HepG2 (cell line): ENCODE data around the gene SMAD1. TPM values are rescaled to one million over a fixed set of nuclear protein-coding genes. Genes with fewer than 3 reads are reported as not detected.
A peak's percentile ranks its signal among the peaks of the same experiment; 100 is the strongest.

Experiments
- ATAC-seq: fragments of 200-7000 bp; cut with Tn5 transposase; 3 replicates; pipeline ENCODE4 v1.9.1; 2020; ENCODE audit warnings: mild to moderate bottlenecking, moderate library complexity
- BruUV-seq: library from RNA; stranded (reverse); fragments of 400-500 nt; replicated peaks from 2 replicates; lab custom pipeline; 2021; lab: Mats Ljungman, UMichigan
- CTCF ChIA-PET: fragments of 300-600 bp; formaldehyde crosslinking; extraction: SDS; loops from one replicate; lab custom pipeline; 2021; ENCODE audit warnings: low total read pairs, inconsistent platforms, low intra/inter-chr PET ratio; lab: Yijun Ruan, JAX
- POLR2A ChIA-PET: fragments of 350-600 bp; sonication (Branson Sonifier 250); formaldehyde crosslinking; loops from one replicate; lab custom pipeline; 2020; ENCODE audit warnings: antibody characterized with exemption, inconsistent platforms; lab: Yijun Ruan, JAX
- DNase-seq: peaks from one replicate; pipeline ENCODE4 v3.0.0-alpha.2; 2015; ENCODE audit warnings: low spot score
- FAIRE-seq: peaks from 3 replicates; lab custom pipeline; 2011; peaks lifted over from hg19 to GRCh38; lab: Jason Lieb, UNC
- H2AFZ ChIP-seq: one replicate; pipeline ENCODE4 v1.6.1; 2011; ENCODE audit warnings: low read length, inconsistent platforms
- H3K27ac ChIP-seq: fragments of 300-600 bp; 3 replicates; pipeline ENCODE4 v1.8.0; 2011; ENCODE audit warnings: mixed run types, mild to moderate bottlenecking, mixed read lengths, low read length, inconsistent platforms; ENCODE audit not compliant: insufficient read depth; ENCODE audit errors: extremely low read length
- H3K27me3 ChIP-seq, 2 experiments: fragments of 200-600 bp in 1 of 2; 2 replicates in 1 of 2; 3 replicates in 1 of 2; pipeline versions ENCODE4 v1.6.0 to v1.8.0; 2011; ENCODE audit warnings: low read length in 2 of 2, mild to moderate bottlenecking in 2 of 2, moderate library complexity in 2 of 2, inconsistent platforms in 1 of 2; ENCODE audit not compliant: insufficient read depth in 2 of 2, control insufficient read depth in 1 of 2
- H3K36me3 ChIP-seq, 2 experiments: fragments of 200-600 bp in 1 of 2; replicated peaks in 1 of 2; 2 replicates in 1 of 2; 3 replicates in 1 of 2; pipeline versions ENCODE4 v1.5.1 to v1.8.0; 2011; ENCODE audit warnings: low read length in 2 of 2, inconsistent platforms in 1 of 2; ENCODE audit not compliant: insufficient read depth in 2 of 2, control insufficient read depth in 1 of 2
- H3K4me1 ChIP-seq: 2 replicates; pipeline ENCODE4 v1.5.1; 2012; ENCODE audit warnings: low read length, inconsistent platforms; ENCODE audit not compliant: insufficient read depth
- H3K4me2 ChIP-seq: 2 replicates; pipeline ENCODE4 v1.6.0; 2011; ENCODE audit warnings: low read depth, low read length, inconsistent platforms
- H3K4me3 ChIP-seq, 3 experiments: fragments of 200-600 bp in 1 of 3; sonication (generic), shearing (Covaris generic) in 1 of 3; replicated peaks in 1 of 3; 2 replicates each; pipeline ENCODE4 v1.5.1; 2011 to 2016; ENCODE audit warnings: low read length in 3 of 3, inconsistent platforms in 2 of 3, low read depth in 2 of 3, mild to moderate bottlenecking in 2 of 3, control low read depth in 1 of 3, mixed read lengths in 1 of 3; ENCODE audit not compliant: insufficient read depth in 1 of 3
- H3K79me2 ChIP-seq: one replicate; pipeline ENCODE4 v1.6.1; 2011; ENCODE audit warnings: low read length, inconsistent platforms; ENCODE audit not compliant: insufficient read depth
- H3K9ac ChIP-seq: 2 replicates; pipeline ENCODE4 v1.6.0; 2011; ENCODE audit warnings: mild to moderate bottlenecking, low read depth, low read length, inconsistent platforms; ENCODE audit not compliant: insufficient read depth
- H3K9me3 ChIP-seq: 2 replicates; pipeline ENCODE4 v1.5.1; 2012; ENCODE audit warnings: mild to moderate bottlenecking, low read length
- H4K20me1 ChIP-seq: 2 replicates; pipeline ENCODE4 v1.6.0; 2011; ENCODE audit warnings: inconsistent platforms, mild to moderate bottlenecking, low read length, moderate library complexity; ENCODE audit not compliant: insufficient read depth
- FOXK2 ChIP-seq: fragments of 450-650 bp; IDR thresholded peaks from 2 replicates; pipeline ENCODE4 v1.6.1; 2016
- GLI4 ChIP-seq: sonication (generic); formaldehyde crosslinking; IDR thresholded peaks from 2 replicates; pipeline ENCODE4 v1.5.1; 2020; ENCODE audit warnings: missing genetic modification reagents, mild to moderate bottlenecking, moderate library complexity, borderline replicate concordance
- IRF2 ChIP-seq: IDR thresholded peaks from 2 replicates; pipeline ENCODE4 v1.6.1; 2018; ENCODE audit warnings: missing genetic modification reagents, missing compliant biosample characterization
- KLF13 ChIP-seq: sonication (generic); formaldehyde crosslinking; IDR thresholded peaks from 2 replicates; pipeline ENCODE4 v1.4.0; 2020; ENCODE audit warnings: mild to moderate bottlenecking, missing genetic modification reagents
- MYC ChIP-seq: sonication (generic); formaldehyde crosslinking; IDR thresholded peaks from 2 replicates; pipeline ENCODE4 v1.9.0; 2021; ENCODE audit warnings: missing genetic modification reagents, borderline replicate concordance
- NR1H2 ChIP-seq: sonication (generic); formaldehyde crosslinking; IDR thresholded peaks from 2 replicates; pipeline ENCODE4 v1.8.1; 2022; ENCODE audit warnings: low read depth, missing genetic modification reagents, borderline replicate concordance
- RARG ChIP-seq: sonication (generic); formaldehyde crosslinking; IDR thresholded peaks from 2 replicates; pipeline ENCODE4 v1.4.0; 2020; ENCODE audit warnings: low read depth, mild to moderate bottlenecking, missing genetic modification reagents
- TARDBP ChIP-seq: sonication (generic); formaldehyde crosslinking; IDR thresholded peaks from 2 replicates; pipeline ENCODE4 v1.8.0; 2022; ENCODE audit warnings: mild to moderate bottlenecking, missing genetic modification reagents
- TSC22D2 ChIP-seq: sonication (generic); formaldehyde crosslinking; IDR thresholded peaks from 2 replicates; pipeline ENCODE4 v1.5.1; 2020; ENCODE audit warnings: missing genetic modification reagents, mild to moderate bottlenecking, borderline replicate concordance
- ZNF251 ChIP-seq: sonication (generic); formaldehyde crosslinking; IDR thresholded peaks from 2 replicates; pipeline ENCODE4 v1.9.0; 2021; ENCODE audit warnings: mild to moderate bottlenecking, missing genetic modification reagents
- ZNF350 ChIP-seq: sonication (generic); formaldehyde crosslinking; IDR thresholded peaks from 2 replicates; pipeline ENCODE4 v1.4.0; 2020; ENCODE audit warnings: mild to moderate bottlenecking, low read depth, missing genetic modification reagents, borderline replicate concordance
- ZNF441 ChIP-seq: sonication (generic); formaldehyde crosslinking; IDR thresholded peaks from 2 replicates; pipeline ENCODE4 v1.7.0; 2021; ENCODE audit warnings: missing genetic modification reagents, borderline replicate concordance
- ZNF557 ChIP-seq: sonication (generic); formaldehyde crosslinking; IDR thresholded peaks from 2 replicates; pipeline ENCODE4 v1.4.0; 2020; ENCODE audit warnings: missing genetic modification reagents
- ZNF562 ChIP-seq: sonication (generic); formaldehyde crosslinking; IDR thresholded peaks from 2 replicates; pipeline ENCODE4 v1.8.0; 2022; ENCODE audit warnings: missing genetic modification reagents, borderline replicate concordance
- ZNF576 ChIP-seq: sonication (generic); formaldehyde crosslinking; IDR thresholded peaks from 2 replicates; pipeline ENCODE4 v1.4.0; 2020; ENCODE audit warnings: mild to moderate bottlenecking, missing genetic modification reagents
- ZSCAN21 ChIP-seq: sonication (generic); formaldehyde crosslinking; IDR thresholded peaks from 2 replicates; pipeline ENCODE4 v1.8.0; 2022; ENCODE audit warnings: mild to moderate bottlenecking, missing genetic modification reagents, moderate library complexity, borderline replicate concordance
- WGBS: methylation state at CpG from one replicate; pipeline ENCODE4 v1.1.6; 2017; ENCODE audit warnings: low lambda C conversion rate; 5-methylcytosine and 5-hydroxymethylcytosine counted together
- in situ Hi-C: cut with HindIII; loops from 2 replicates; pipeline ENCODE4 v1.10.0; 2017; ENCODE audit warnings: low pct_unique_long_range_greater_than_20kb; ENCODE audit not compliant: extremely low pct_ligation_motif_present
- intact Hi-C: fragments of 100-400 bp; cut with micrococcal nuclease; formaldehyde crosslinking; loops from one replicate; pipeline ENCODE4 v1.10.0; 2022; ENCODE audit not compliant: unreplicated experiment
- polyA plus RNA-seq, 8 experiments: library from polyadenylated mRNA; depleted of rRNA in 3 of 8; stranded (reverse) in 7 of 8; unstranded in 1 of 8; fragments of >200 nt; fragmentation: Illumina TruSeq in 4 of 8; extraction: Trizol in 4 of 8; gene quantifications; 2 replicates each; pipeline versions ENCODE4 v1.2.1 to v1.2.3, GENCODE V29; 2011 to 2016; ENCODE audit warnings: low read depth in 4 of 8, missing spikeins in 1 of 8, mixed read lengths in 1 of 8; ENCODE audit not compliant: insufficient read depth in 1 of 8
- total RNA-seq, 5 experiments: library from RNA; depleted of rRNA; stranded (reverse); fragments of >200 nt; fragmentation: Illumina TruSeq; extraction: Trizol; gene quantifications; 2 replicates each; pipeline ENCODE4 v1.2.3, GENCODE V29; 2016; ENCODE audit warnings: low read depth in 1 of 5
- TF ChIP-seq, protein P1 (sequence below): sonication (generic); formaldehyde crosslinking; conservative IDR thresholded peaks from 2 replicates; pipeline ENCODE4 v1.4.0; 2020; ENCODE audit warnings: missing genetic modification reagents

SMAD1 gene
- total and polyA plus RNA-seq, 2 of the 13 experiments (the other 11 are each of a cell fraction or from before 2014, with no cell fraction given), result 12.7 to 16.6 TPM

DNA sequence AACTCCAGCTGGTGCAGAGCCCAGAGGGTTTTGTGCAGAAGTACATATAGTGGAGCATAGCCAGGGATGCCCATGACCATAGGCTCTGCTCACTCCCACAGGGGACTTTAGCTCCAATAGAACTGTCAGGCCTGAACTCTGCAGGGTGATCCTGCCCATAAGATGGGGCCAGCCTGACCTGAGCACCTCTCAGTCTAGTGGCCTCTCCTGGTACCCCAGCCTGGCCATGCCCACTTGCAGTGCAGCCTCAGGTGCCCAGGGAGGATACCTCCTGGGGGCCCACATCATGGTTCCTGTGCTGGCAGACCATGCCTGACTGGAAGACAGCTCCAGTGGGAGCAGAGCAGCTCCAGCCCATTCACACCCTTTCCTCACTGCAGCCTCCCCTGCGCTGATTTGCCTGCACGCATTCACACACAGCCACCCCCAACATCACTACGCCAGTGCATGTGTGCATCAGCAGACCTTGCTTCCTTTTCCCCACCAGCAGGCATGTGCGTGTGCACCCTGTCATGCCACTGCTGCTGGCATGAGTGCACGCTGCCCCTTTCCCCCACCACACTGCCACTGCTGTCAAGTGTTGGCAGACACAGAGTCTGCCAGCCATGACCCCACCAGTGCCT is 84.5 kb downstream of the SMAD1 start:
- no peak overlapping the region for H2AFZ ChIP-seq
- no peaks in the 10 kb centered on the region for H3K9me3 ChIP-seq
- no peak for DNase-seq
- no peak overlapping the region for H3K4me3 ChIP-seq
- H3K4me2 ChIP-seq, result no peak overlapping the region
- ChIA-PET CTCF (no interaction called here), POLR2A (no interaction called here)
- intact Hi-C loops (no loop called here), in situ Hi-C loops (no loop called here)
- no peak overlapping the region for H3K9ac ChIP-seq
- no peak for FAIRE-seq
- 82% methylated on average over 4 of the region's 5 CpGs for WGBS
- H4K20me1 ChIP-seq, result no peaks in the 10 kb centered on the region
- H3K4me1 ChIP-seq, result no peaks in the 10 kb centered on the region
- no peaks in the 10 kb centered on the region for H3K79me2 ChIP-seq
- H3K36me3 ChIP-seq, result no peaks in the 10 kb centered on the region
- H3K27me3 ChIP-seq, result no peaks in the 10 kb centered on the region
- no peak overlapping the region for H3K27ac ChIP-seq
- no TSS peak for BruUV-seq
- ATAC-seq, result peak; percentile 52
- TF ChIP-seq ZNF557, result no peak
- TF ChIP-seq, protein P1, sequence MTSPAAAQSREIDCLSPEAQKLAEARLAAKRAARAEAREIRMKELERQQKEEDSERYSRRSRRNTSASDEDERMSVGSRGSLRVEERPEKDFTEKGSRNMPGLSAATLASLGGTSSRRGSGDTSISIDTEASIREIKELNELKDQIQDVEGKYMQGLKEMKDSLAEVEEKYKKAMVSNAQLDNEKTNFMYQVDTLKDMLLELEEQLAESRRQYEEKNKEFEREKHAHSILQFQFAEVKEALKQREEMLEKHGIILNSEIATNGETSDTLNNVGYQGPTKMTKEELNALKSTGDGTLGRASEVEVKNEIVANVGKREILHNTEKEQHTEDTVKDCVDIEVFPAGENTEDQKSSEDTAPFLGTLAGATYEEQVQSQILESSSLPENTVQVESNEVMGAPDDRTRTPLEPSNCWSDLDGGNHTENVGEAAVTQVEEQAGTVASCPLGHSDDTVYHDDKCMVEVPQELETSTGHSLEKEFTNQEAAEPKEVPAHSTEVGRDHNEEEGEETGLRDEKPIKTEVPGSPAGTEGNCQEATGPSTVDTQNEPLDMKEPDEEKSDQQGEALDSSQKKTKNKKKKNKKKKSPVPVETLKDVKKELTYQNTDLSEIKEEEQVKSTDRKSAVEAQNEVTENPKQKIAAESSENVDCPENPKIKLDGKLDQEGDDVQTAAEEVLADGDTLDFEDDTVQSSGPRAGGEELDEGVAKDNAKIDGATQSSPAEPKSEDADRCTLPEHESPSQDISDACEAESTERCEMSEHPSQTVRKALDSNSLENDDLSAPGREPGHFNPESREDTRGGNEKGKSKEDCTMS (CRISPR knock-in tag), result no peak
- TF ChIP-seq ZNF350 (CRISPR knock-in tag), result no peak
- no peak for TF ChIP-seq TARDBP (CRISPR knock-in tag)
- no peak for TF ChIP-seq FOXK2
- no peak for TF ChIP-seq KLF13
- no peak for TF ChIP-seq ZNF576 (CRISPR knock-in tag)
- no peak for TF ChIP-seq TSC22D2
- no peak for TF ChIP-seq IRF2
- TF ChIP-seq ZNF441 (CRISPR knock-in tag), result no peak
- TF ChIP-seq ZSCAN21, result no peak
- TF ChIP-seq MYC (CRISPR knock-in tag), result no peak
- TF ChIP-seq NR1H2 (CRISPR knock-in tag), result no peak
- TF ChIP-seq GLI4 (CRISPR knock-in tag), result no peak
- TF ChIP-seq ZNF251, result no peak
- TF ChIP-seq ZNF562 (CRISPR knock-in tag), result no peak
- no peak for TF ChIP-seq RARG (CRISPR knock-in tag)
